ENCODE results near the gene RFX6. TPM values are rescaled to one million over a fixed set of nuclear protein-coding genes. Genes with fewer than 3 reads are reported as not detected.

Gene RFX6
- total RNA-seq, 4 donors from 2014 or later = not detected

DNA sequence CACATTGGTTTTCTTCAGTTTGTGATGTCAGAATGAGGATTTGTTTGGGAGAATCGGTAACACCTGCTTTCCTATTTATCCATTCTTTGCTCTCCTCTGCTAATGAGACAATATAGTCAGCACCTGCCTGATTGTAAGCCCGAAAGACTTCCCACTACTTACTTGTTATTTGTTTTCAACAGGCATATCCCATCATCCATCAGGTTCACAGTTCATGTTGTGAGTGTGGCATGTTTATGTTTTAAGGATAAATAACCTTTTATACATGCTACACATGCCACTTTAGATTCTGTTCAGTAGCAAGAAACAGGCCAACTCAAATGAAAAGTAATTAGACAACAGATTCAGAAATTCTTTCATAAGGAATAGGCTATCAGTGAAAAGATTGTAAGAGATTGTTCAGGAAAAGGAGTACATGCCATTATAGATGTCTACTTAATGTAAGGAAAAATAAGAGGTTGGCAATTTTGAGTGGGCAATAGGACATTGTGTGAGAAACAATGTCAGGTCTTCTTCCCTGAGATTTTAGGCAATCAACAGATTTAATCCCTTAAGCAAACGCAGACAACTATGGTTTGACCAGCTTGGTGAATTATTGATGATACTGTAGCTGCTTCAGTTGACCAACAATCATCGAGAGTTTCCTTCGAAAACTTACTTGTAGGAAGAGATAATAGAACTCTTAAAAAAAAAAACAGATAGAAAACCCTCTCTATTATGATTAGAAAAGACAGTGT is 40.3 kb upstream of the RFX6 start:
- Histone ChIP-seq H3K4me3 (no peak overlapping the region), H3K27ac (no peak overlapping the region), H3K36me3 (no peaks in the 10 kb centered on the region), H3K4me1 (no peaks in the 10 kb centered on the region), H3K9me3 (no peaks in the 10 kb centered on the region), H3K27me3 (no peaks in the 10 kb centered on the region)
- in situ Hi-C loops (cut with MboI; ENCODE audit: low sequenced_read_pairs in 4 of 4) = no loop called here
- no peak for TF ChIP-seq POLR2A (IDR thresholded peaks at IDR 0.05)
- TF ChIP-seq, protein P1, sequence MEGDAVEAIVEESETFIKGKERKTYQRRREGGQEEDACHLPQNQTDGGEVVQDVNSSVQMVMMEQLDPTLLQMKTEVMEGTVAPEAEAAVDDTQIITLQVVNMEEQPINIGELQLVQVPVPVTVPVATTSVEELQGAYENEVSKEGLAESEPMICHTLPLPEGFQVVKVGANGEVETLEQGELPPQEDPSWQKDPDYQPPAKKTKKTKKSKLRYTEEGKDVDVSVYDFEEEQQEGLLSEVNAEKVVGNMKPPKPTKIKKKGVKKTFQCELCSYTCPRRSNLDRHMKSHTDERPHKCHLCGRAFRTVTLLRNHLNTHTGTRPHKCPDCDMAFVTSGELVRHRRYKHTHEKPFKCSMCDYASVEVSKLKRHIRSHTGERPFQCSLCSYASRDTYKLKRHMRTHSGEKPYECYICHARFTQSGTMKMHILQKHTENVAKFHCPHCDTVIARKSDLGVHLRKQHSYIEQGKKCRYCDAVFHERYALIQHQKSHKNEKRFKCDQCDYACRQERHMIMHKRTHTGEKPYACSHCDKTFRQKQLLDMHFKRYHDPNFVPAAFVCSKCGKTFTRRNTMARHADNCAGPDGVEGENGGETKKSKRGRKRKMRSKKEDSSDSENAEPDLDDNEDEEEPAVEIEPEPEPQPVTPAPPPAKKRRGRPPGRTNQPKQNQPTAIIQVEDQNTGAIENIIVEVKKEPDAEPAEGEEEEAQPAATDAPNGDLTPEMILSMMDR (IDR thresholded peaks at IDR 0.05 in 4 of 5, conservative IDR thresholded peaks at IDR 0.05 in 1 of 5) = no peak
- ATAC-seq (no peak), DNase-seq (no peak)
- intact Hi-C loops (cut with DNase I; ENCODE audit: low total_unique reads) = no loop called here

DNA sequence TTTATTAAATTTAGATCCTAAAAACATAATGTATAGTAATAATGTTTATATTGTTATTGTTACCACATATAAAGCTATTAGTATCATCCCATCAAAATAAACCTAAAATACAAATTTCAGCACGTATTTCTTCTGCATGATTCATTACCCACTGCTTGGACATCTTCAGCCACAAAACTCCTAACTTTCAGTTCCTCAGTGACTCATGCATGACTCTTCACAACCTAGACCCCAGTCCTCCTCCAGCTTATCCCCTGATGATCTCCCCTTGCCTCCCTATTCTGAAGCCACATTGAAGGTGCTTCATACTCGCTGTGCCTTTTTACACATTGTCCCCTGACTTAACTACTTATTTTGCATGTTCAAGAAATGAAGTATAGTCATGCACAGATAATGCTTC is 37.0 kb upstream of the RFX6 start:
- in situ Hi-C loops (cut with MboI; ENCODE audit: low sequenced_read_pairs in 4 of 4) = no loop called here
- intact Hi-C loops (cut with DNase I; ENCODE audit: low total_unique reads) = loop anchor here (10.0 kb wide), 1 partner anchor 55 kb away; no protein-coding TSS in a partner anchor
- ATAC-seq (no peak), DNase-seq (no peak)
- no peak overlapping the region for H3K27ac ChIP-seq
- no peak overlapping the region for H3K4me3 ChIP-seq
- TF ChIP-seq, protein P1 (IDR thresholded peaks at IDR 0.05 in 4 of 5, conservative IDR thresholded peaks at IDR 0.05 in 1 of 5) = no peak
- no peak for TF ChIP-seq POLR2A (IDR thresholded peaks at IDR 0.05)
- no peaks in the 10 kb centered on the region for H3K27me3 ChIP-seq
- no peaks in the 10 kb centered on the region for H3K9me3 ChIP-seq
- H3K4me1 ChIP-seq = no peaks in the 10 kb centered on the region
- no peaks in the 10 kb centered on the region for H3K36me3 ChIP-seq

DNA sequence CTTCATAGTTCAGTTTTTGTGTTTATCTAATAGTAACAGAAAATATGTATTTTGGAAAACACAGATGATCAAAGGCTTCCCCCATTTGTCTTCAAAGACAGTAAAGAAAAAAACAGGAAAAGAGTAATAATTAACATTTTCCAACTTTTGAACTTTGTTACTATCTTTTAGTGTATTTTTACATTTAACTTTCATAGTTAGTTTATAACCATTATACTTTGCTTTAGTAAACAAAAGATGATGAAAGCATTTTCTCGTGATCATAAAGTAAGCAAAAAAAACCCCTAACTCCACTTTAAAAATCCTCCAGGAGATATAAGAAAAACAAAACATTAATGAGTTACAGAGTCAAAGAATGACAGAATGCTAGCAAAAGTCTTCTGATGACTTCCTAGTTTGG is 34.6 kb upstream of the RFX6 start:
- Histone ChIP-seq H3K4me1 (no peaks in the 10 kb centered on the region), H3K36me3 (no peaks in the 10 kb centered on the region), H3K4me3 (no peak overlapping the region), H3K27ac (no peak overlapping the region), H3K9me3 (no peaks in the 10 kb centered on the region), H3K27me3 (no peaks in the 10 kb centered on the region)
- ATAC-seq (no peak), DNase-seq (no peak)
- intact Hi-C loops (cut with DNase I; ENCODE audit: low total_unique reads) (loop anchor here (10.0 kb wide), 1 partner anchor 58 kb away; no protein-coding TSS in a partner anchor), in situ Hi-C loops (cut with MboI; ENCODE audit: low sequenced_read_pairs in 4 of 4) (no loop called here)
- TF ChIP-seq, protein P1 (IDR thresholded peaks at IDR 0.05 in 4 of 5, conservative IDR thresholded peaks at IDR 0.05 in 1 of 5) = no peak
- TF ChIP-seq POLR2A (IDR thresholded peaks at IDR 0.05) = no peak

DNA sequence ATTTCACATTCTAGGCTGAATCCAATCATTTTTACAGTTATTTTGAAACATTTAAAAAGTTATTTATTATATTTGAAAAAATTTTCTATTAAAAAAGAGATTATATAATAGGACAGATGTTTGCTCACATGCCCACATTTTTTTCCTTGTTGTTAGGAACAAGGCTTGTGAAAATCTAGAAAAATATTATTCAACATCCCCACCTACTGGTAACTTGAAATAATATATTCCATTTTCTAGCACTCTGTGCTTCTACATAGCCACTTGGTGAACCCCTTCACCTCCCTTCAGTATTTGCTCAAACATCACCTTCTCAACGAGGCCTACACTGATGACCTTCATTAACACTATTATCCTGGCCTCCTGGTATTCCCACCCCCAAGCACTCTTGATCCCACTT is 29.8 kb upstream of the RFX6 start:
- in situ Hi-C loops (cut with MboI; ENCODE audit: low sequenced_read_pairs in 4 of 4) = no loop called here
- H3K36me3 ChIP-seq = no peaks in the 10 kb centered on the region

More for the DNA sequence above, 29.8 kb upstream of the RFX6 start:
- no peak overlapping the region for H3K27ac ChIP-seq
- no peaks in the 10 kb centered on the region for H3K27me3 ChIP-seq
- TF ChIP-seq POLR2A (IDR thresholded peaks at IDR 0.05) = no peak
- TF ChIP-seq, protein P1 (IDR thresholded peaks at IDR 0.05 in 4 of 5, conservative IDR thresholded peaks at IDR 0.05 in 1 of 5) = peak in 2 of 5 experiments; percentile 23 to 26
- ATAC-seq (no peak), DNase-seq (no peak)
- no peaks in the 10 kb centered on the region for H3K4me1 ChIP-seq
- H3K9me3 ChIP-seq = no peaks in the 10 kb centered on the region
- intact Hi-C loops (cut with DNase I; ENCODE audit: low total_unique reads) = loop anchor here (10.0 kb wide), 1 partner anchor 62 kb away; no protein-coding TSS in a partner anchor
- no peak overlapping the region for H3K4me3 ChIP-seq

Measured in gastrocnemius medialis (tissue), 4 donors.